Spleen (tissue), 11 donors: Measurements from ENCODE around the gene SPINT2. TPM values are rescaled to one million over a fixed set of nuclear protein-coding genes. Genes with fewer than 3 reads are reported as not detected.

Source experiments
- DNase-seq: peaks from one replicate; pipeline ENCODE4 v3.0.0-alpha.2; 2020
- H3K27ac ChIP-seq, 8 donors: fragments of 200-600 bp; sonication (generic) in 7 of 8; 1 replicate in 4 of 8; 2 replicates in 4 of 8; pipeline versions ENCODE4 v1.5.0 to v1.8.0; 2016 to 2021; ENCODE audit warnings: inconsistent platforms in 4 of 8, mild to moderate bottlenecking in 4 of 8, moderate library complexity in 1 of 8
- H3K27me3 ChIP-seq, 7 donors: fragments of 200-600 bp; sonication (generic) in 6 of 7; replicated peaks in 1 of 7; 1 replicate in 4 of 7; 2 replicates in 3 of 7; pipeline versions ENCODE4 v1.5.0 to v1.8.0; 2016 to 2021; ENCODE audit warnings: inconsistent platforms in 3 of 7, mild to moderate bottlenecking in 1 of 7
- H3K36me3 ChIP-seq, 6 donors: fragments of 200-600 bp; sonication (generic) in 5 of 6; 1 replicate in 4 of 6; 2 replicates in 2 of 6; pipeline versions ENCODE4 v1.5.0 to v1.8.0; 2016 to 2021; ENCODE audit warnings: inconsistent platforms in 2 of 6
- H3K4me1 ChIP-seq, 6 donors: fragments of 200-600 bp; sonication (generic) in 5 of 6; 1 replicate in 3 of 6; 2 replicates in 3 of 6; pipeline versions ENCODE4 v1.5.0 to v1.8.0; 2016 to 2021; ENCODE audit warnings: inconsistent platforms in 3 of 6
- H3K4me3 ChIP-seq, 8 donors: fragments of 200-600 bp; sonication (generic) in 7 of 8; 1 replicate in 4 of 8; 2 replicates in 4 of 8; pipeline versions ENCODE4 v1.5.0 to v1.8.0; 2016 to 2021; ENCODE audit warnings: inconsistent platforms in 4 of 8, mild to moderate bottlenecking in 4 of 8, moderate library complexity in 2 of 8
- H3K9me3 ChIP-seq, 8 donors: fragments of 200-600 bp; sonication (generic) in 7 of 8; 1 replicate in 4 of 8; 2 replicates in 4 of 8; pipeline versions ENCODE4 v1.5.0 to v1.8.0; 2016 to 2021; ENCODE audit warnings: inconsistent platforms in 4 of 8
- POLR2A ChIP-seq, 3 donors: fragments of 450-650 bp; IDR thresholded peaks; one replicate each; pipeline ENCODE4 v1.5.1; 2017; ENCODE audit warnings: antibody characterized with exemption in 3 of 3, mild to moderate bottlenecking in 1 of 3
- POLR2AphosphoS5 ChIP-seq, 3 donors: sonication (generic); formaldehyde crosslinking; IDR thresholded peaks; one replicate each; pipeline ENCODE4 v1.5.1; 2017; ENCODE audit warnings: antibody characterized with exemption in 3 of 3
- WGBS, 5 donors: extraction: QIAGEN DNeasy Blood & Tissue Kit in 3 of 5; methylation state at CpG; one replicate each; pipeline versions ENCODE4 v1.1.5 to v1.1.7; 2013 to 2018; 5-methylcytosine and 5-hydroxymethylcytosine counted together
- intact Hi-C: fragments of 100-400 bp; cut with DNase I; formaldehyde crosslinking; loops from one replicate; pipeline ENCODE4 v1.15.0; 2023; ENCODE audit warnings: low total_unique reads
- polyA plus RNA-seq, 3 donors: library from polyadenylated mRNA; stranded (reverse); fragments of 200-250 nt; gene quantifications; one replicate each; pipeline ENCODE4 v1.2.1, GENCODE V29; 2013
- total RNA-seq, 7 donors: library from RNA; depleted of rRNA in 3 of 7; stranded (reverse); fragments of >200 nt in 3 of 7; fragmentation: NEBNext Ultra II Directional in 4 of 7; extraction: Animal tissue kit (Norgen Biotek cat#: 25700) in 4 of 7; gene quantifications; one replicate each; pipeline versions ENCODE4 v1.1.0 to v1.2.1, GENCODE V29; 2016 to 2021
- TF ChIP-seq, protein P1 (sequence below), 11 experiments: fragments of 200-600 bp in 7 of 11; fragments of 450-650 bp in 4 of 11; sonication (generic) in 4 of 11; IDR thresholded peaks in 8 of 11; conservative IDR thresholded peaks in 3 of 11; 1 replicate in 7 of 11; 2 replicates in 4 of 11; pipeline versions ENCODE4 v1.4.0 to v1.8.0; 2016 to 2021; ENCODE audit warnings: antibody characterized with exemption in 11 of 11, inconsistent platforms in 4 of 11, mild to moderate bottlenecking in 1 of 11
- donor health status: healthy with polysubstance abuse.
- donor health status: DM: no; HTN: no; CAD: no; lungs with moderate emphysema.
- donor health status: DM: no; HTN: no; CAD: no.
- donor health status: Bipolar disorder and iron deficiency.
- donor health status: healthy.
- donor health status: DM: no; HTN: no; CAD: no.
- donor health status: DM: yes; HTN: yes; CAD: no.

Gene SPINT2
- total and polyA plus RNA-seq, 10 donors = 41.2 to 87.8 (median 64.4) TPM

DNA sequence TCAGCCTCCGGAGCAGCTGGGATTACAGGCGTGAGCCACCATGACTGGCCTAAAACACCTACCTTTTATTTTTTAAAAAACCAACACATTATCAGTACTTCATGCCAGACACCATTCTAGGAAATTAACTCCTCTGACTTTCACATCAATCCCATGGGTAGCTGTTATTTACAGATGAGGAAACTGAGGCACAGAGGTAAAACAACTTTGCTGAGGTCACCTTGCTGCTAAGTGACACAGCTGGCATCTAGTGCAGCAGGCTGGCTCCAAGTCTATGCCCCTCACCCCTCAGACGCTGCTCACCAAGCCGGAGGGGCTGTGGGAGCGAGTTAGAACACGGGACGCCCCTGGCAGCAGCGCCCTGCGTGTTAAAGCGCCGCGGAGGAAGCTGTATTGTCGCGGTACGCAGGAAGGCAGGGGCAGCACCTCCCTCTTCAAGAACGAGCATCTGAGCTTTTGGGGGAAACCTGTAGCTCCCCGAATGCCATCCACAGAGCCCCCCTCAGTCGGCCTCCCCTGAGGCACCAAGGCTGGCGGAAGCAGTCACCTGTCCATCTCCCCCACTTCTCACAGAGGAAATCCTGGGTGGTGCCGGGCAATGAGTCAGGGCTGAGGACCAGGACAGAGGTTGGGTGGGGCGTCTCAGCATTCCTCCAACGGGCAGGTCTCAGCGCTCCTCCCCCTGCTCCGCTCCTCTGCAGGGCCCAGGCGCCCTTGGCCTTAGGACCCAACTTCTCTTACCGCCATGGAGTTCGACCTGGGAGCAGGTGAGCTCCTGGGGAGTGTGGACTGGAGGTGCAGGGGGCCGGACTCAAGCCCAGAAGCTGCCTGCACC lies 39.4 kb downstream of the SPINT2 start, which contains the start of gene C19orf33:
TSS of gene C19orf33 (plus strand) at position 735 of the 835 bp plus-strand sequence. CDS start at position 746, 11 bp downstream.
- intact Hi-C loops = no loop called here
- peaks cover 0 to 57% (median 29%) of the 10 kb centered on the region in 6 donors for H3K36me3 ChIP-seq
- peak within 1 kb of the TSS in 5 of 8 donors; percentile 25 to 63 (median 28) for H3K4me3 ChIP-seq
- DNase-seq = no peak
- H3K27ac ChIP-seq = peak within 1 kb of the TSS in 6 of 8 donors; percentile 47 to 74 (median 66)
- peaks cover 0 to 27% (median 9%) of the 10 kb centered on the region in 6 donors for H3K4me1 ChIP-seq
- H3K27me3 ChIP-seq = no peaks in the 10 kb centered on the region
- 39 to 47% (median 43%) methylated on average over 10 to 28 of the region's 28 CpGs for WGBS, 5 donors
- TF ChIP-seq POLR2A (IDR thresholded peaks at IDR 0.05) (no peak), POLR2AphosphoS5 (IDR thresholded peaks at IDR 0.05) (peak in 2 of 3 donors; percentile 27 to 40)
- TF ChIP-seq, protein P1, sequence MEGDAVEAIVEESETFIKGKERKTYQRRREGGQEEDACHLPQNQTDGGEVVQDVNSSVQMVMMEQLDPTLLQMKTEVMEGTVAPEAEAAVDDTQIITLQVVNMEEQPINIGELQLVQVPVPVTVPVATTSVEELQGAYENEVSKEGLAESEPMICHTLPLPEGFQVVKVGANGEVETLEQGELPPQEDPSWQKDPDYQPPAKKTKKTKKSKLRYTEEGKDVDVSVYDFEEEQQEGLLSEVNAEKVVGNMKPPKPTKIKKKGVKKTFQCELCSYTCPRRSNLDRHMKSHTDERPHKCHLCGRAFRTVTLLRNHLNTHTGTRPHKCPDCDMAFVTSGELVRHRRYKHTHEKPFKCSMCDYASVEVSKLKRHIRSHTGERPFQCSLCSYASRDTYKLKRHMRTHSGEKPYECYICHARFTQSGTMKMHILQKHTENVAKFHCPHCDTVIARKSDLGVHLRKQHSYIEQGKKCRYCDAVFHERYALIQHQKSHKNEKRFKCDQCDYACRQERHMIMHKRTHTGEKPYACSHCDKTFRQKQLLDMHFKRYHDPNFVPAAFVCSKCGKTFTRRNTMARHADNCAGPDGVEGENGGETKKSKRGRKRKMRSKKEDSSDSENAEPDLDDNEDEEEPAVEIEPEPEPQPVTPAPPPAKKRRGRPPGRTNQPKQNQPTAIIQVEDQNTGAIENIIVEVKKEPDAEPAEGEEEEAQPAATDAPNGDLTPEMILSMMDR (IDR thresholded peaks at IDR 0.05 in 8 of 11, conservative IDR thresholded peaks at IDR 0.05 in 3 of 11) = no peak
- H3K9me3 ChIP-seq = no peaks in the 10 kb centered on the region

DNA sequence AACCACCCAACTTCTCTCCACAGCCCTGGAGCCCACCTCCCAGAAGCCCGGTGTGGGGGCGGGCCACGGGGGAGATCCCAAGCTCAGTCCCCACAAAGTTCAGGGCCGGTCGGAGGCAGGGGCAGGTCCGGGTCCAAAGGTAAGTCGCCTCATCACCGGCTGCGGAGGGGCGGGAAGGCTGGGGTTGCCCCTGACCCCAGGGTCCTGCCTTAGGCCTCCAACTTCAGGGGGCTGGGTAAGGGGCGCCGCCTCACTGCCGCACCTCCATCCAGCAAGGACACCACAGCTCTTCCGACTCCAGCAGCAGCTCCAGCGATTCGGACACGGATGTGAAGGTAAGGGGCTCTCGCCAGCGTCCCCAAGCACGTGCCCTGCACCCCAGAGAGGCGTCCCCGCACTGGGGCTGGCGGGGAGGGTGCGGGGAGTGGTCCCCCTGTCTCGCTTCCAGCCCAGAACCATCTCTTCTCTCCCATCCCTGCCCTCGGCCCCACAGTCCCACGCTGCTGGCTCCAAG lies 40.0 kb downstream of the SPINT2 start:
- intact Hi-C loops = no loop called here
- H3K27ac ChIP-seq = peak overlapping the region in 6 of 8 donors; percentile 47 to 73 (median 62)
- H3K36me3 ChIP-seq = peaks cover 0 to 64% (median 36%) of the 10 kb centered on the region in 6 donors
- 73 to 82% (median 79%) methylated on average over 9 to 27 of the region's 27 CpGs for WGBS, 5 donors
- no peaks in the 10 kb centered on the region for H3K27me3 ChIP-seq
- peak overlapping the region in 2 of 8 donors; percentile 28 to 63 for H3K4me3 ChIP-seq
- TF ChIP-seq, protein P1 (IDR thresholded peaks at IDR 0.05 in 8 of 11, conservative IDR thresholded peaks at IDR 0.05 in 3 of 11) = no peak
- TF ChIP-seq POLR2A (IDR thresholded peaks at IDR 0.05) (no peak), POLR2AphosphoS5 (IDR thresholded peaks at IDR 0.05) (no peak)
- peaks cover 0 to 29% (median 9%) of the 10 kb centered on the region in 6 donors for H3K4me1 ChIP-seq
- H3K9me3 ChIP-seq = no peaks in the 10 kb centered on the region
- DNase-seq = no peak

GRCh38 chr19:38304866-38305429 lies 40.6 kb downstream of the SPINT2 start:
- TF ChIP-seq, protein P1 (IDR thresholded peaks at IDR 0.05 in 8 of 11, conservative IDR thresholded peaks at IDR 0.05 in 3 of 11) = no peak
- peak; percentile 46 to 85 (median 84) for TF ChIP-seq POLR2AphosphoS5 (IDR thresholded peaks at IDR 0.05)
- peak in 1 of 3 donors; percentile 46 for TF ChIP-seq POLR2A (IDR thresholded peaks at IDR 0.05)
- H3K4me1 ChIP-seq = peaks cover 0 to 29% (median 9%) of the 10 kb centered on the region in 6 donors
- peak; percentile 86 for DNase-seq
- intact Hi-C loops = no loop called here
- peak overlapping the region in 6 of 8 donors; percentile 47 to 74 (median 66) for H3K27ac ChIP-seq
- peak overlapping the region in 7 of 8 donors; percentile 19 to 63 (median 26) for H3K4me3 ChIP-seq
- no peaks in the 10 kb centered on the region for H3K27me3 ChIP-seq
- peaks cover 0 to 68% (median 37%) of the 10 kb centered on the region in 6 donors for H3K36me3 ChIP-seq
- 75 to 92% (median 79%) methylated on average over 19 to 29 of the region's 29 CpGs for WGBS, 5 donors
- no peaks in the 10 kb centered on the region for H3K9me3 ChIP-seq
